ENCODE measurements around the gene SCFD2.

Gene SCFD2

GRCh38 chr4:53137468-53137867 lies 228.4 kb downstream of the SCFD2 start:
- no peak for DNase-seq (ENCODE audit: low read depth)

GRCh38 chr4:53136954-53137353 lies 228.9 kb downstream of the SCFD2 start:
- DNase-seq (ENCODE audit: low read depth) = no peak

DNA sequence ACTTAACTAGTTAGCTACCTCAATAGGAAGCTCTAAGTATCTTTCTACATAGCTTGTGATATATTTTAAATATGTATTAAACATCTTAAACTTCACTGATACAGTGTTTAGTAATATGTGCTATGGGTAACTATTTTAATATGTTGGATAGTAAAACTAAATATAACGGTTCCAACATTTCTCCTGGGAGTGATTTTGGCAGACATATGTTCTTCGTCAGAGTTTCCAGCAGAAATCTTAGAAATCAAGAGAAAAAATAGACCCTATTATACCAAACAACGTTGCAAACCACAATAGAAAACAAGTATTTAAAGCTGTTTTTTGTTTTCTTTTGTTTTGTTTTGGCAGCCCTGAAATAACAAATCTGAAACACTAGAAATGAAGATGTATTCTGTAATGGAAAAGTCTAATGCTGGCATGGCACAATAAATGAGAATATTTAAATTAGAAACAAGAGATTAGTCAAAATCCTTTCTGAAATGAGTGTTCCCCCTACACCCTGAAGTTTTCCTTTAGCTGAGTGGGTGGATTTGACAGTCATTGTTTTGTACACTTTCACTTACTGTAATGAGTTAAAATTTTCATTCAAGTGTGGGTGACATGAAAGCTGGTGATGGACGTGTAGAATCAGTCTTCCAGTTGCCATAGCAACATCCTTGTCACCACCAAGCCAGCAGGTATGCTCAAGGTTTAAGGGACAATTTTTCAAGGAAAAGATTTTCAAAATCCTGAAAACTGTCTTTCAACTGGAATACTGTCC lies 233.5 kb downstream of the SCFD2 start:
- no peak for DNase-seq (ENCODE audit: low read depth)

- DNase-seq (ENCODE audit: low read depth) = no peak
These were observed 234.3 kb downstream of the SCFD2 start for GRCh38 chr4:53131562-53131925.

GRCh38 chr4:53130896-53131561 lies 234.8 kb downstream of the SCFD2 start:
- DNase-seq (ENCODE audit: low read depth) = no peak

- DNase-seq (ENCODE audit: low read depth) = no peak
These were observed 237.0 kb downstream of the SCFD2 start for GRCh38 chr4:53128706-53129357.

- DNase-seq (ENCODE audit: low read depth) = no peak
These were observed 237.6 kb downstream of the SCFD2 start for GRCh38 chr4:53128231-53128630.

GRCh38 chr4:53127365-53127764 lies 238.5 kb downstream of the SCFD2 start:
- DNase-seq (ENCODE audit: low read depth) = no peak

DNA sequence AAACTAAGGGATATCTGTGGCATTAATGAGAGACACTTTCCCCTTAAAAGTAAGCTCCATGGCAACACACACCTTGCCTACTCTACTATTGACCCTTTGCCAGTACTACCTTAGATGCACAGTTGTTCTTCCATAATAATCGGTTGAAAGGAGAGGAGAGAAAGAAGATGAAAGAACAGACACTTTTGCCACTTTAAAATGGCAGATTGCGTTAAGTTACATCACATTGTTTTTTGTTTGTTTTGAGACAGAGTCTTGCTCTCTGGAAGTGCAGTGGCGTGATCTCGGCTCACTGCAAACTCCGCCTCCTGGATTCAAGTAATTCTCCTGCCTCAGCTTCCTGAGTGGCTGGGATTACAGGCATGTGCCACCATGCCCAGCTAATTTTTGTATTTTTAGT lies 239.8 kb downstream of the SCFD2 start:
- no peak for DNase-seq (ENCODE audit: low read depth)

DNA sequence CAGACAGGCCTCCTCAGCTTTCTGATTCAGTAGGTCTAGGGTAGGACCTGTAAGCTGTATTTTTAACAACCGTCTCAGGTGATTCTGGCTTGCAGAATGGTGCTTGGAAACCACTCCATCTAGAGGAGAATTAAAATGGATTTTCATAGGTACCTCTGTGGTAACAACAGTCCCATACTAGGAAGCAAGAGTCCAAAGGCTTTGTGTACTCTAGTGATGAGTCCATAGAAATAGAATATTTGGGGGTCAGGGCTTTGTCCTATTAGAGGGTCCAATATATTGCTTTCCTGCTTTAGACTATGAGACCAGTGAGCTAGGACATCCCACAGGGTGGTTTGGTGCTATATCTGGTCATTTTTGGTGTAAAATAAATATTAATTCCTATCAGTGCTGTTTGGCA lies 242.0 kb downstream of the SCFD2 start:
- DNase-seq (ENCODE audit: low read depth) = no peak

DNA sequence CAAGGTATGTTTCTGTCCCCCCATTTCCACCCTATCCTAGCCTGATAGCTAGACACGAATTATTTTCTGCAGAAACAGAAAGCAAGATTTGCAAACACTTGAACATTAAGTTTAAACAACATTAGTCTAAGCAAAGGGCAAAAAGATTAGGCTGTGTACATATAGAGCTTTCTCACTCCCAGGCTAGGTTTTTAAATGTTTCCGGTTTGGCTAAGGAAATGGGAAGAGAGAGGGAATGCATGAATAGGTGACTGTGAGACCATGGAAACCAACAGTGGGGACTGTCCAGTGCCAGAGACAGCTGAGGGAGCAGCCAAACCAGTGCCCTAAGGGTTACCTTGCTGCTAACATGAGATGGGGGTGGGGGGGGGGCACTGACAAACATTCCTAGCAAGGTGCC lies 242.7 kb downstream of the SCFD2 start:
- DNase-seq (ENCODE audit: low read depth) = no peak

DNA sequence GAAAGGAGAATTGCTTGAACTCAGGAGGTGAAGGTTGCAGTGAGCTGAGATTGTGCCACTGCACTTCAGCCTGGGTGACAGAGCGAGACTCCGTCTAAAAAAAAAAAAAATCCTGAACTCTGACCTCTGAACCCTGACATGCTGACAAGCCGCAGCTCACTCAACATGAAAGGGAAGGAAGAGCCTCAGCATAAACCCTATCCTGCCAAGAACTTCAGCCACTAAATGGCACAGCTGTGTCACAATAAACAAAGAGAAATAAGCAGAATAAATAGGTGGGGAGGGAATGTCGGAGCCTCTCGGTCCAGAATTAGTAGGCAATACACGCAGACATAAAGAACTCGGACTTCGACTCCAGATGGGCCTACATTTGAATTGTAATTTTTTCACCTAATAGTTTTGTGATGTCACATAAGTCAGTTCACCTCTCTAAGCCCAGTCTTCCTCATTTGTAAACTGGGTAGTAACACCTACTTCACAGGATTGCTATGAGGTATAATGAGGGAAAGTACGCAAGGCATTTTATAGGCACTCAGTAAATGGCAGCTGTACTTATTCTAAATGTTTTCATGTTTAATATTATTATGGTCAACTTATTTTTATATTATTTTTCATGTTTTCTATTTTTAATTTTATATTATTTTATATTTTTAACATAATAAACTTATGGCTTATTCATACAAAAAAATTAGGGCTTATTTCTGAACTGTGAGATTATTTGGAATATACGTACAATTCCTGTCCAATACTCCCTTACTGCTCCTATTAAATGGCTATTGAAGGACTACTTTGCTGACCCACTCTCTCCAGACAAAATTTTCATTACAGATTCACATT lies 243.4 kb downstream of the SCFD2 start:
- no peak for DNase-seq (ENCODE audit: low read depth)

- DNase-seq (ENCODE audit: low read depth) = no peak
These were observed 244.5 kb downstream of the SCFD2 start for GRCh38 chr4:53121264-53121865.

GRCh38 chr4:53120778-53121177 lies 245.1 kb downstream of the SCFD2 start:
- DNase-seq (ENCODE audit: low read depth) = no peak

DNA sequence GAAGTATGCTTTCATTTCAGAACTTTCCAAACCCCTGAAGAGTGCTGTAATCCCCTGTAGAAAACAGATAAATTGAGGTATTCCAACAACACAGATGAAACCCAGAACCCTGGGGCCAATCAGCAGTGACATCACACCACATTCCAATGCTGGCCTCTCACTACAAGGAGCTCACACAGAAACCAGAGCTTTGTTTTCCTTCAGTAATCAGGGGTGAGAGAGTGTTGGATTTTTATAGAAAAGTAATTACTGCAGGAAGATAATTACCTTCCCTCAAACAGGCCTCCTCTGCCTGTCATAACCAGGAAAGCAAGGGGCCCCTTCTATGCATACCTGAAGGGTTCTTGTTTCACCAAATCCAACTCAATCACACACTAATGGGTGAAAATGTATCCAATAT lies 246.2 kb downstream of the SCFD2 start:
- no peak for DNase-seq (ENCODE audit: low read depth)

DNA sequence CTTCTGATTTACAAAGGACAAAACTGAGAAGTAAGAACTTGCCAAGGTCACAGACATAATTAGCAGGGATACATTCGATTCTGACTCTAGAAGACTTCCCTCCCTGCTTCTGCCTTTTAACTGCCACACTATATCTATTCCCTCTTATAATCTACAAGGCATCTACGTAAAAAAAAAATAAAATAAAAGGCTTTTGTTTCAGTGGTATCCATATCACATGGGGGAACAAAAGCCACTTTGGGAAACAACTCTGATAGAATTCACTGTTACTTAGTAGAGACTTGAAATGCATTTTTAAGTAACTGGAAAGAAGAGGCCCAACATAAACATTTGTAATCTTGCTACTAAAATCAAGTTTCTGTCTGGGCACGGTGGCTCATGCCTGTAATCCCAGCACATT lies 247.2 kb downstream of the SCFD2 start:
- no peak for DNase-seq (ENCODE audit: low read depth)

- DNase-seq (ENCODE audit: low read depth) = no peak
These were observed 248.9 kb downstream of the SCFD2 start for GRCh38 chr4:53116954-53117353.

DNA sequence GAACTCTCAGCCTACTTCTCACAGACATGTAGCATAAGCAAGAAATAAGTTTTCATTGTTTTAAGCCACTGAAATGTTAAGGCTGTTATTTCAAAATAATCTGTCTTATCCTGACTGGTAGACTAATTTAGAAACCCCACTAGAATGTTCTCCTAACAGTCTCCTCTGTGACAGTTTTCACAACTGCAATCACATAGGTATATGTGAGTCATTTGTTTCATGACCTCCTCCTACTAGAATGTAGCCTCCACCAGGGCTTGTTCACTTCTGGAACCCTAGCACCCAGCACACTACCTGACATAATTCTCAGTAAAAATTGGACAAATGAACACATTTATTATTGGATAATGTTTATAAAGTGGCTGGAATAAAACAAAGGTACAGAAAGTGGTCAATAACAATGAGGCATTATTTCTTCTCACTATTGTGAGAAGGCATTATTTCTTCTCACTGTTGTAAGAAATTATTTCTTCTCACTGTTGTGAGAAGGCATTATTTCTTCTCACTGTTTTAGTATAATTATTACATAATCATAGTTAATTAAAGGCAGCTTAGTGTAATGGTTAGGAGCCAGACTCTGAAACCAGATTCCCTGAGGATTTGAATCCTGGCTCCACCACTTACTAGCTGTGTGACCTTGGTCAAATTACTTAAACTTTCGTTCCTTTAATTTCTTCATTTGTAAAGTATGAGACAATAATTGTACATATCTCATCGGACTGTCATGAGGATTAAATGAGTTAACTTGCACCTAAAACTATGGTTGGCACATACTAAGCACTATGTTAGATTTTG lies 252.2 kb downstream of the SCFD2 start:
- no peak for DNase-seq (ENCODE audit: low read depth)

GRCh38 chr4:53105313-53105712 lies 260.5 kb downstream of the SCFD2 start:
- DNase-seq (ENCODE audit: low read depth) = no peak

DNA sequence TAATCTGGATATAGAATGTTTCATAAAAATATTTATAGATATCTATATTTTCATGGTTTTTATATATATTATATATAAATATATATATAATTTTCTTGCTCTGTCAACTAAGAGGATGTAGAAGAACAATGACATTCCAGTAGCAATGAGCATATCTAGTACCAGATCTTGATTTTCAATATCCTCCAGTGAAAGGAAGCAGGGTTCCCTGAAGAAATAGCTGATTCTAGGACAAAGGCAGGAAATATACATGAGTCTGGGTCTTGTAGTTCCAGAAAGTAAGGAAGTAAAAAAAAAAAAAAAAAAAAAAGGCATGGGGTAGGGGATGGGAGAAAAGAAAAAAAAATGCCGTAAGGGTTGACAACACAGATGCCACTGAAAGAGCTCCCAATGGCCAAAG lies 262.4 kb downstream of the SCFD2 start:
- no peak for DNase-seq (ENCODE audit: low read depth)

GRCh38 chr4:53101191-53101581 lies 264.7 kb downstream of the SCFD2 start:
- DNase-seq (ENCODE audit: low read depth) = no peak

Measured in stimulated activated CD8-positive, alpha-beta memory T cell treated with anti-CD3 and anti-CD28 coated beads, Interleukin-12 subunit alpha, Interleukin-12 subunit beta, amount 100 ng/mL, for 4 hours (primary cell).